ENCODE results near the gene PTTG2. TPM values are rescaled to one million over a fixed set of nuclear protein-coding genes. Genes with fewer than 3 reads are reported as not detected.

Gene PTTG2
- total RNA-seq, 1 experiment from 2014 or later, result not detected

GRCh38 chr4:38008571-38009021 lies 48.4 kb downstream of the PTTG2 start:
- DNase-seq (ENCODE audit: low read depth), result no peak

- DNase-seq (ENCODE audit: low read depth), result no peak
These were observed 49.2 kb downstream of the PTTG2 start for GRCh38 chr4:38009421-38009820.

GRCh38 chr4:38009949-38010348 lies 49.8 kb downstream of the PTTG2 start:
- no peak for DNase-seq (ENCODE audit: low read depth)

Other genes starting within 250 kb of the PTTG2 start
- gene PGM2, start 133.7 kb upstream of the PTTG2 start, total RNA-seq (2014; rRNA removed), result 23.4 and 42.2 TPM in 2 replicates
- 94.8 and 108 TPM in 2 replicates for gene TBC1D1, start 69.3 kb upstream of the PTTG2 start, total RNA-seq (2014; rRNA removed)

Data from LHCN-M2 (cell line).